Stimulated activated CD8-positive, alpha-beta memory T cell treated with anti-CD3 and anti-CD28 coated beads, Interleukin-12 subunit alpha, Interleukin-12 subunit beta, amount 100 ng/mL, for 1 hour (primary cell): Measurements from ENCODE around the gene SRL.

Source experiments
- DNase-seq: peaks from one replicate; pipeline ENCODE4 v3.0.0-alpha.2; 2020; ENCODE audit warnings: low read depth

The SRL gene

DNA sequence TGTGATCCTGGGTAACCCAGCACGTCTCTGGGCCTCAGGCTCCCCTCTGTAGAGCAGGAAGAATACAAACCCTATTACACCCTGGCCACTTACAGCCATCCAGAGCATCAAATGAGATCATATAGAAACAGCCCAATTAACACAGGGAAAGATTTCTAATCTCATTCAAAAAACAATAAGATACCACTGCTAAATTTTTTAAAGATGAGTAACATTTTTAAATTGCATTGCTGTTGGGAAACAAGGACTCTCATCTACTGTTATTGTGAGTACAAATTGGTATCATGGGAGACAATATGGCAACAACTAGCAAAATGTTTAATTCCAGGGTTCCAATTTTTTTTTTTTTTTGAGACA is 41.1 kb downstream of the SRL start:
- DNase-seq = no peak

DNA sequence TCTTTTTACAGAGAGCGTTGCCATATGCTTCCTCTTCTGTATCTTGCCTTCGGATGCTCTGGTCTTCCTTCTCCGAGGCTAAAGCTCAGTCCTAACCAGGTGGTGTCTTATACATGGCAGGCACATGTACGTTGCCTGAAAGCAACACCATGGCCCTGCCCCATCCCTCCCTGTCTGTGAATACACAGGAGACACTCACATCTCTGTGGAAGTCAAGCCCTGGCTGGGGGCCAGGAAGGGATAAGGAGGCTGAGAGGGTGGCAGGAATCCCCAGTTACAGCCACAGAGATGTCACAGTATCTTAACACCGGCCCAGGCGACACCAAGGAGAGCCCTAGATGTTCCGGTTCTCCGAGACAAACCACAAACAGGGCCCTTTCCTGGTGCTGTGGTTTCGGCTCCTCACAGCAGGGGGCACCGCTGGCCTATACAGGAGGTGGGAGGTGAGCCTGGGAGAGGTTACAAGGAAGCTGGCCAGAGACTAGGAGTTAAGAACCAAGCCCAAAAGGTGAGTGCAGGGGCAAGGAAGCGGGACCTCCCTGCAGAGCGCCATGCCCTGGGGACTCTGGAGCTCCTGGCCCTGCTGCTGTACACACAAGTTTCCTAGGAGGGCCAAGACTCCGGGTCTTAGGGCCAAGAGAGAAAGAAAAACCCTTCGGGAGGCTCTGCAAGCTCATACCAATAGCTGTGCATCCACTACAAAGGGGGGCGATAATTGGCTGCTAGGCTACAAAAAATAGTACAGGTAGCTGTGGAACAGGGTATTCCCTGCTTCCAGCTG is 41.7 kb downstream of the SRL start:
- no peak for DNase-seq

DNA sequence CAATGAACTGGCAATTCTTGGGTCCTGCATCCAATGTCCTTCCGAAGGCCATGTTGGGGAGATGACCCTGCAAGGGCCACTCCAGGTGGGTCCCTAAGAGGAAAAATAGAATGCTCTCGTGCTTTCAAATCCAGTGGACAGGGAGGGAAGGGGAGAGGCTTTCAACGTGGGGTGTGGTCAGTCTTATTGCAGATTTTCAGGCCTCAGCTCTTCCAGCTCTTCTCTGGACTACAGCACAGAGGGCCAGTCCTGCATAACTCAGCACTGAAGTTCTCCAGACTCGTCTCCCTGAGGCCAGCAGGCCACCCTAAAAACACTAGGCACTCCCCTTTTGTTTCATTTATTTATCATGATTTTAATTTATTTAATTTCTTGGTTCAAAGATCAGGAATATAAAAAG is 43.1 kb downstream of the SRL start:
- no peak for DNase-seq

DNA sequence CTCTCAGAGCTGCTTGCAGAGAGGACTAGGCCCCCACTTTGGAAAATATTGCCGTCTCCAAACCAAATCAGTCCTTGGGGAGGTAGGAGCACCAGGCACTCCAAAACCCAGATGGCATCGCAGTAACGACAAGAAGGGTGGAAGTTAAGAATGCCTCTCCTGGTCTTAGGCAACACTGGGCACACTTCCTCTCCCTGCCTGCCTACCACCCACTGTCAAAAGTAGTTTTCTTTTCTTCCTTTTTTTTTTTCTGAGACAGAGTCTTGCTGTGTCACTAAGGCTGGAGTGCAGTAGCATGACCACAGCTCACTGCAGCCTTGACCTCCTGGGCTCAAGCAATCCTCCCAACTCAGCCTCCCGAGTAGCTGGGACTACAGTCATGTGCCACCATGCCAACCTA is 47.2 kb downstream of the SRL start:
- no peak for DNase-seq

DNA sequence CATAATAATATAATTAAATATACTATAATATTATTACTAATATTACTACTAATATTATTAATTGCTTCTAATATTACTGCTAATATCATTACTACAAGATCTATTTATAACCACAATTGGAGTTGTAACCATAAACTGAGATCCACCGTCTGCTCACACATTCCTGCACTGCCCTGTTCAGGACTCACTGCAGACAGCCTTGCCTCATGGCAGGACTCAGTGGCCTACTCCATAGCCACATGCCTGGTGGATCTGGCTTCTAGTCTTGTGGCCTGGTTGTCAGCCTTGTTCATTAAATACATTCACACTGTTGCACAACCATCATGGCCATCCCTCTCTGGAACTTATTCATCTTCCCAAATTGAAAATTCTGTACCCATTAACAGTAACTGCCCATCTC is 48.0 kb downstream of the SRL start:
- no peak for DNase-seq

DNA sequence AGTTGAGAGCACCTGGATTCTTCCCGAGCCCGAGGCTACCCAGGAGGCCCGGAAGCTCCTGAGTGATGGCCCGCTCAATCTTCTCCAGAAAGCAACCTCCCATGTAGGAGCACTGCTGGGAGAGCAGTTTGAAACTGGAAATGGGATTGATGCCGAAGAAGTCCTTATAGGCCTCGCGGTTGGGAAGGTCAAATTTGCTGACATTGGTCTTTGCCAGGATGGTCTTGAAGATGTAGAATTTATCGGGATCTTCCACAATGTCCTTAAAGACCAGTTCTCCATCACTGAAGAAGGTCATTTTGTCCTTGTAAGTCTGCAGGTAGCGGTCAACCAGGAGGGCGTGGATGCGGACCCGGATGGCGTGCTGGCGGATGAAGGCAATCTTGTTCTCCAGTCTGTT is 49.7 kb downstream of the SRL start:
- no peak for DNase-seq

DNA sequence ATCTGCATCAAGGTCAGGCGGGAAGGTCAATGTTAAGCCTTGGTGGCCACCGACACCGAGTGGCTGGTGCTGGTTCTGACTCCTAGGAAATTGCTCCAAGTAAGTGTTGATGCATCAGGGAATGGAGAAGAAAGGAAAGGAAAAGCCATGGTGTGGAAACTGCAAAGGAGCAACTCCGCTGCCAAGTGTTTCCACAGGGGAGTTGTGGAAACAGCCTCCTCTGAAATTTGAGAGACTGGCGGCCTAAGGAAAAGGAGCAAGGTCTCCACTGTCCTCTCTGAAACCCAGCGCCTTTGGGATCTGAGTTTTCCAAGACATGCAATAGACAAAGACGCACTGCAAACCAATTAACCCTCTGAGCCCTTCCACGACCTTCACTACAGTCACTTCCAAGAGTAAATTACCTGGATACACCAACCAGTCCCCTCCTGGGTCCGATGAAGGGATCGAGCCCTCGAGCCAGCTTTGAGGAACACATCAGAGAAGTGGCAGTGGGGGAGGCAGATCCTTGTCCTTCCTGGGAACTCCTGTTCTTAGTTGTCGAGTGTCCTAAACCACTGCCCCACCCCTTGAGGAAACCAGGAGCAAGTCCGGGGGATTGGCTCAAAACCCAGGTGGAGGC is 51.1 kb downstream of the SRL start:
- DNase-seq = no peak

DNA sequence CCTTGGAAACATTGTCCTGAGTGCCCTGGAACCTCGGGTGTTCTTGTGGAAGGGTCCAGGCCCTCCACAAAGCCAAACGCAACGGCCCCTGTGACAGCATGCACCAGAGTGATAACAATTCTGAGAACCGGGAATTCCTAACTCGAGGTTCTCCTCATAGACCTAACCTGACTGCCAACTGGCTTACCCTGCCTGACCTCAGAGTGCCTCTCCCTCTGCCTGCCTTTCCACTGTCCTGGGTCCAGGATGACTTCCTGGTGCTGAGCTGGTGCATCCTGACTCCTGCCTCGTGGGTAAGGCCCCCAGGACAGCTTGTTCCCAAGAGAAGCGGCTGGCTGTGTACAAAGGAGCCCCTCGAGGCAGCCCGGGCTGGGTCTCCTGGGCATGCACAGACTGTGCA is 51.8 kb downstream of the SRL start:
- DNase-seq = no peak

DNA sequence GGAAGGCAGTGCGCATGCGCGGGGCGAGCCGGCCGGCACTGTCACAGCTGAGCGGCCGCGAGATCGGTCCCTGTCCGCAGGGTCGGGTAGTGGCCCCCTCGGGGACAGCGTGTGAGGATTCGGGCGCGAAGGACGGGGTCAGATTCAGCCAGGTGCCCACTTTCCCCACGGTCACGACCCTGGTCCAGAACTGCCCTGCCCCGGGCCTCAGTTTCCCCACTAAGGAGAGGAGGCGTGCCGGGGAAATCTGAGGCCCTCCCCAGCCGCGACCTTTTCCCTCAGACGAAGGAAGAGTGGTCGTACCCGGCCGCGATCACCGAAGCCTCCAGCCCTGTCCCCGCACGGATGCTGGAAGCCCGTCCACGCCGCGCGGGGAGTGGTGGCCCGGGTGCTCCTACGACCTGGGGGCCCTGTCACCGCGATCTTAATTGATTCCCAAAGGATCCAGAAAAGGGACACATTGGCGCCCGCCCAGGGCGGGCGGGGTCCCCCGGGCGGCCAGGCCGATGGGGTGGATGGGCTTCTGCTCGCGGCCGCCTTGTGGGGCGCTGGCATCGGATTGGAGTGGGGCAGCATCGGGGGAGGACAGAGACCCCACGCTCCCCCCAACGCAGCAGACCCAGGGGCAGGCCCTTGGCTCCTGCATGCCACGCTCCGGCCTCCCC is 57.7 kb downstream of the SRL start:
- DNase-seq = no peak

DNA sequence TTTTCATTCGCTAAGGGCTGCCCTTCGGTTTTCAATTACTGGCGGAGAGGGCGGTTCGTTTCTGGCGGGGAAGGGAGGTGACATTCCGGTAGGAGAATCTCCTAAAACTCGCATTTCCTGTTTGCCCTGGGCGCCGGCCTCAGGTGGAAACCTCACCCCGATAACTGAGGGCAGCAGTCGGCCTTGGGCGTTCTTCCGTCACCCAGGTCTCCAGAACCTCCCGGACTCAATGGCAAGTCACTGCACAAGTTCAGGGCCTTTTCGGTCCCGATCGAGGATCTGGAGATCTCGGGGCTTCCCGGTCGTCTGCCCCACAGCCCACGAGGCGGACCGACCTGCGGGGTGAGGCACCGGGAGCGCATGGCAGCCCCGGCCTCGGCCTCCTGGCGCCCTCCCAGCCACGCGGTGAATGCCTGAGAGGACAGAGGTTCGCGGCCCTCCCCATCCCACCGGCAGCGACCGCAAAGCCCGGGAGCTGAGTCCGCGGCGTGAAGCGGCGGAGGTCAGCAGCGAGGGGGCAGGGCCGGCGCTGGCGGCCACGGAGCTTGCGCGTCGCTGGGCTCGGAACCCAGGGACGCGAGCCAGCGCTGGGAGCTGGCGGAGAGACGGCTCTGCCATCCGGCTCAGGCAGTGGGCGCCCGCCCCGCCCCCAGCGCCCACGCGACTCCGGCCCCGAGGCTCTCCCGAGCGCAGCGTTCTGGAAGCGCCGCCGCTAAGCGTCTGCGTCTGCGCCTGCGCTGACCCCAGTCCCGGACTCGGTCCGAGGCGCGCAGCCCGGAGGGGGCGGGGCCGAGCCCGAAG is 58.4 kb downstream of the SRL start:
- DNase-seq = peak; percentile 76

DNA sequence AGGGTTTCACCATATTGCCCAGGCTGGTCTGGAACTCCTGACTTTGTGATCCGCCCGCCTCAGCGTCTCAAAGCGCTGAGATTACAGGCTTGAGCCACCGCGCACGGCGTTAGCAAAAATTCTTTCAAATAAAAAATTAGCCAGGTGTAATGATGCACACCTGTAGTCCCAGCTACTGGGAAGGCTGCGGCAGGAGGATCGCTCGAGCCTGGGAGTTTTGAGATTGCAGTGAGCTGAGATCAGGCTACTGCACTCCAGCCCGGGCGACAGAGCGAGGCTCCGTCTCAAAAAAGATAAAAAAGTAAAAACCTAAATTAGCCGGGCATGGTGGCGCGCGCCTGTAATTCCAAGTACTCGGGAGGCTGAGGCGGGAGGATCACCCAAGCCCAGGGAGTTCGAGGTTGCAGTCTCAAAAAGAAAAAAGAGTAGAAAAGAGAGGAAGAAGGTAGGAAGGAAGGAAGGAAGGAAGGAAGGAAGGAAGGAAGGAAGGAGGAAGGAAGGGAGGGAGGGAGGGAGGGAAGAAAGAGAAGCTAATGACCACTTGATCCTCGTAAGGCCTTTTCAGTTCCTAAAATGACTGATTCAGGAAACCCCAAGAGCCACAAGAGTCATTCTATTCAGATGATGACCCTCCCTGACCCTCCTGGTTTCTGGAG is 59.2 kb downstream of the SRL start:
- DNase-seq = no peak

DNA sequence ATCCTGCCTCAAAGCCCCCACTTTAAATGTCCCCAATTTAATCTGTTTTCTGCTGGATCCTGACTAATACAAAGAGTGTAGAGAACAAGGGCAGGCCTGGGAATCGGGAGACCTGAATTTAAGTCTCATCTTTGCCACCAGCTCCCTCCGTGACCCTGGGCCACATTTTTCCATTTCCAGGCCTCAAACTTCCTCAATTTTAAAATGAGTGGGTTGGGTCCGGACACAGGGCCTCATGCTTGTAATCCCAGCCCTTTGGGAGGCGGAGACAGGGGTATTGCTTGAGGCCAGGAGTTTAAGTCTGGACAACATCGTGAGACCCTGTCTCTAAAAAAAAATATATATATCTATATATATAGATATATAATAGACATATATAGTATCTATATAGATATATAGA is 61.4 kb downstream of the SRL start:
- no peak for DNase-seq

DNA sequence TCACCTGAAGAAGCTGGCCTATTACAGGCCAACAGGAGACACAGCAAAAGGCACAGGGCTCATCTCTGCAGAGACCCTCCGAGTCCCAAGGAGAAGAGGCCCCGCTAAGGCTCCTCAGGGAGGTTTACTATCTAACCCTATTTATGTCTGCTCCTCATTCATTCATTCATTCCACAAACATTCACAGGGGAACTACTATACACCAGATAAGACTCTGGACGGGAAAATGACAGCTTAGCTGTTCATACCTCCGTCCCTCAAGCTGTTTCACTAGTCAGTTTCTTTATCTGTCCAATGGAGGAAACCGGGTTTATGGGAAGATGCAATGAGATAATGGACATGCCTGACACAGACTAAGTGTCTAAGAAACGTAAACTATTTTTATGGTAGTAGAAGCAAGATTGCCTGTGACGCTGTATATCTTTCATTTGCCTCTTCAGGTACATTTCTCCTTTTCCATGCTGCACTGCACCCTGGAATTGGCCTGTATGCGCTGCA is 62.1 kb downstream of the SRL start:
- no peak for DNase-seq

DNA sequence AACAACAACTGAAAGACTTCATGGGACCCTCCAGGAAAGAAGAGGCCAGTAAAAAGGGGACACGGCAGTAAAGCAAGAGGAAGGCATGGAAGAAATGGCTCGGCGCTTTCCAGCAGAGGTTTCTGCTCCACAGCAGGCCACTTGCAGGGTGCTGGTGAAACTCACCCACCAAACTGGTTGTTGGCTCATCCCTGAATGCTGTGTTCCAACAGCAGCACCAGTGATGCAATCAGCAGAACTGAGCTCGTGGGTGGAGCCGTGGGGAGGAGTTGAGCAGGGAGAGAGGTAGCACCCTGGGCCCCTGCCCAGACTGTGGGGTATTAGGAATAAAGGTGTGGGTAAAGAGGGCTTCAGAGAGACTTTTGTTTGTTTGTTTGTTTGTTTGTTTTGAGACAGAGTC is 62.9 kb downstream of the SRL start:
- DNase-seq = no peak

DNA sequence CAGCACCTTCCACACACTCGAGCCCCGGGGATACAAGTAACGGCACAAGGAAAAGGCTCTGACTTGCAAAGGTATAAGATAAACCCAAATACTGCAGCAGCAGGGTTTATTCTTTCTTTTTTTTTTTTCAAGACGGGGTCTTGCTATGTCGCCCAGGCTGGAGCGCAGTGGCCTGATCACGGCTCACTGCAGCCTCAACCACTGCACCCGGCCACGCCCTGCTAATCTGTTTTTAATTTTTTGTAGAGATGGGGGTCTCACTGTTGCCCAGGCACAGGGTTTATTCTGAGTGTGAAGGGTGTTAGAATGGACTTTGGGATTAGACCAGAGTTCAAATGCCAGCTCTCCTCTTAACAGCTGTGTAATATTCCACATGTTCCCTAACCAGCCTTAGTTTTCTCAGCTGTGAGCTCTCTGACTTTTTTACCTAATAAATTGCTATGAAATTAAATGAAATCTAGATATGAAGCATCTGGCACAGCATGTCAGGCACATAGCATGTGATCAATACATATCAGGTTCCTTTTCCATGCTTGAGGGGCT is 63.3 kb downstream of the SRL start:
- DNase-seq = no peak

DNA sequence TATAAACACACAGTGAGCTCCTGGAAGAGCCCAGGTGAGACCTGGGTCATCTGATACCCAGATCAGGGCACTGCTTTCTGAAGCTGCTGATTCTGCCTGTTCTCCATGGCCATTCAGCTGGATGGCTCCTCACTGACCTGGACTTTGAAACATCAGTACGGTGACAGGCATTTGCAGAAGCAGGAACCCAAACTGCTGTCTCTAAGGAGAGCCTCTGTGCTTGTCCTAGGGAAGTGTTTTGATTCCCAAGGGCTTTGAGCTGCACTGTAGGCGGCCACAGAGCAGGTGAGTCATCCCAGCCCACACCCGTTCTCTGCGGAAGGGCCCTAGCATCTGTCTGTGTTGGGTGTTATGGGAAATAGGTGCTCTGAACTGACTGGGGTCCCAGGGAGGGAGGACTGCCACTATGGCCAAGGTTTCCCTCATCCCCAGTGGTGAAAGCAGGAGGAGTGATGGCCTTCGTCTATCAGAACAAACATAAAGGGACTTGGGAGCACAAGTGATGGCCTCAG is 64.9 kb downstream of the SRL start:
- DNase-seq = no peak

DNA sequence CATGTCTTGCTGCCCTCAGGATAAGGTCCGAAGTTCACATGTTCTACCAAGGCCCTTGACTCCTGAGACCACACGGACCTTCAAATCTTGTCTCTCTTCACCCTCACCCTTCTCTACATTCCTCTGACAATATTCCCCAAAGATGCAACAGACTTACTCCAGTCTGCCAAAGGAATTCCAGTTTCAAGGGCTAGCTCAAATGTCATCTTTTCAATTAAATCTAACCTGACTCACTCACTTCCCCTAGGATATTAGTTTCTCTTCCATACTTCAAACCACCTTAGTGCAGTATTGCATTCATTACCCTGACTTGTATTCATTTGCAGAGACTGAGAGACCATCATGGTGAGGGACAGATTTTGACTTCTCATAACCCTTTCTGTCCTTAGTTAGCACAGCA is 66.0 kb downstream of the SRL start:
- DNase-seq = no peak

DNA sequence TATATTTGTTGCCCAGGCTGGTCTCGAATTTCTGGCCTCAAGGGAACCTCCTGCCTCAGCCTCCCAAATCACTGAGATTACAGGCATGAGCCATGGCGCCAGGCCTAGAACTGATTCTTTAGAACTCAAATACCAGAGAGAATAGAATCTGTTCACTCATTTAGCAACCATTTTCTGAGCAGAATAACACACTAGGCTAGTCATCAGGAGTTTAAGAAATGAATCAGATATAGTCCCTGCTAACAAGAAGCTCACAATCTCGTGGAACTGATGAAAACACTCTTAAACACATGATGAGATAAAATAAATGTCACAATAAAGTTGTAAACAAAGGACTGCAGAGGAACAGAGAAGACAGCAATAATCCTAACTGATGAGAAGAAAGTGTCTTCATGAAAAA is 69.8 kb downstream of the SRL start:
- DNase-seq = no peak

DNA sequence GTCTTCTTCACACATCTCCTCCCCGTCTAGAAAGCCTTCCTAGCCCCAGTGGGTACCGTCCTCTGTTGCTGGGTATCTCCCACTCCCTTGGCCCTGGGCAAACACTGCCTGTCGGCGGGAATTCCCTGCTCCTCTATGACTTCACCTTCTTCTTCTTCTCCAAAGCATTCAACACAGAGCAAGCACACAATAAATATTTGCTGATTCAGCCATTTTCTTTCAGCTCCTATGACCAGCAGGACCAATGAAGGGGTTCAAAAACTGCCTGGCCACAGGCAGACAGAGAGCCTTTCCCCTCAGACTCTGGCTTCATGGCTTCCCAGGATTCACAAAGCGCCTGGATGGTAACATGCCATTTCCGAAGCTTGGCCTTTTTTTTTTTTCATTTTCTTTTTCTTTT is 72.5 kb downstream of the SRL start:
- DNase-seq = no peak

DNA sequence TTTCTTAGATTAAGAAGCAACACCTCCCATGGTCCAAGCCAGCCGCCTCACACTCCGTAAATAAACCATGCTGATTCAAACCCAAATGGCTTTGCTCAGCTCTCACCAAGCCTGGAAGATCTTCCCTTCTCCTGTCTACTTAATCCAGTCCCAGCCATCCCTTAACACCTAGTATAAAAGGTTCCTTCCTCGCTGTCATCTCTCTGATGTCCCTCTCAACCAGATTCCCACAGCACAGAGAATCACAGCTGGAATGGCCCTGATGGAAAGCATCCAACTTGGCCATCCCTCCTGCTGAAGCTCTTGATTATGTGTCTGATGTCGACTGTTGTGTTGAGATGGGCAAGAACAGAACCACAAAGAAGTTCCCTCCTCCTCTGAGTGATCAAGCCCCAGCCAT is 75.1 kb downstream of the SRL start:
- DNase-seq = no peak

DNA sequence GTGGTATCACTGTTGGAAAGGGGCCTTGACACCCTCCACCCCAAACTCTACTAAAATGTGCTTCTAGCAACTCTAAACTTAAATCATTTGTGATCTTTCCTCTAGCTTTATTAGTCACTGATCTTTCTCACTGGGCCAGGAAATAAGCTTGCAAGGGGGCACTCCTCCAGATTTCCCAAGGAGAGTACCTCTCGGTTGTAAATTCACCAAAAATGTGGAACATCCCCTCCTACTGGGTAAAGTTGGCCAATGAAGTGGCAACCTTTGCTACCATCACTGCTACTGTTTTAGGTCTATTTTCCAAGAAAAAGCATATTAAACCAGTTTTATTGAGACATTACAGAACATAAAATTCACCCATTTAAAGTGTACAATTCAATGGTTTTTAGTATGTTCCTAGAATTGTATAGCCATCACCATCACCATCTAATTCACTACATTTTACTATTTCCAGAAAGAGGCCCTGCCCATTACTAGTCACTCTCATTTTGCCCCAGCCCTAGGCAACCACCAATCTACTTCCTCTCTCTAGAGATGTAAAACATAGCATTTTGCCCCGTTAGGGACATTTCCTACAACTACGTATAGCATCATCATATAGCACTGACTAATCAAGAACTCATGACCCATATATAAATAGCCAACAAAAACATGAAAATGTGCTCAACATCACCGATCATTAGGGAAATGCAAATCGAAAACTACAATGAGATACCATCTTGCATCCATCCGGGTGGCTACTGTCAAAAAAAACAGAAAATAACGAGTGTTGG is 81.0 kb downstream of the SRL start:
- no peak for DNase-seq
